ENCODE data around the gene ANKRD17.

The ANKRD17 gene

DNA sequence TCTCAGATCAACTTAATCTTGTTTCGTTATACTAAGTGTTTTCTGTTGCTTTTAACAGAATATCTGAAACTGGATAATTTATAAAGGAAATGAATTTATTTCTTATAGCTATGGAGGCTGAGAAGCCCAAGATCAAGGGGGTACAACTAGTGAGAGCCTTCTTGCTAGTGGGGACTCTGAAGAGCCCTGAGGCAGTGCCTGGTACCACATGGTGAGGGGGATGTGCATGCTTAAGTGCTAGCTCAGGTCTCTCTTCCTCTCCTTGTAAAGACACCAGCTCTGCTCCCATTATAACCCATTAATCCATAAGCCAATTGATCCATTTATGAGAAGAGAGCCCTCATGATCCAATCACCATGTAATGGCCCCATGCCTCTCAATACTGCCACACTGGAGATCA is 207.0 kb downstream of the ANKRD17 start:
- TF ChIP-seq, protein P1, sequence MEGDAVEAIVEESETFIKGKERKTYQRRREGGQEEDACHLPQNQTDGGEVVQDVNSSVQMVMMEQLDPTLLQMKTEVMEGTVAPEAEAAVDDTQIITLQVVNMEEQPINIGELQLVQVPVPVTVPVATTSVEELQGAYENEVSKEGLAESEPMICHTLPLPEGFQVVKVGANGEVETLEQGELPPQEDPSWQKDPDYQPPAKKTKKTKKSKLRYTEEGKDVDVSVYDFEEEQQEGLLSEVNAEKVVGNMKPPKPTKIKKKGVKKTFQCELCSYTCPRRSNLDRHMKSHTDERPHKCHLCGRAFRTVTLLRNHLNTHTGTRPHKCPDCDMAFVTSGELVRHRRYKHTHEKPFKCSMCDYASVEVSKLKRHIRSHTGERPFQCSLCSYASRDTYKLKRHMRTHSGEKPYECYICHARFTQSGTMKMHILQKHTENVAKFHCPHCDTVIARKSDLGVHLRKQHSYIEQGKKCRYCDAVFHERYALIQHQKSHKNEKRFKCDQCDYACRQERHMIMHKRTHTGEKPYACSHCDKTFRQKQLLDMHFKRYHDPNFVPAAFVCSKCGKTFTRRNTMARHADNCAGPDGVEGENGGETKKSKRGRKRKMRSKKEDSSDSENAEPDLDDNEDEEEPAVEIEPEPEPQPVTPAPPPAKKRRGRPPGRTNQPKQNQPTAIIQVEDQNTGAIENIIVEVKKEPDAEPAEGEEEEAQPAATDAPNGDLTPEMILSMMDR (conservative IDR thresholded peaks at IDR 0.05; ENCODE audit: low read depth): no peak
- H3K27ac ChIP-seq: no peak overlapping the region
- CTCF ChIA-PET: no interaction called here
- no peak for DNase-seq (ENCODE audit: low spot score)
- POLR2A ChIA-PET (ENCODE audit: low non-redundant PET): no interaction called here

- POLR2A ChIA-PET (ENCODE audit: low non-redundant PET): no interaction called here
- H3K27ac ChIP-seq: no peak overlapping the region
- no peak for DNase-seq (ENCODE audit: low spot score)
- TF ChIP-seq, protein P1 (conservative IDR thresholded peaks at IDR 0.05; ENCODE audit: low read depth): no peak
- CTCF ChIA-PET: no interaction called here
These were observed 212.7 kb downstream of the ANKRD17 start for GRCh38 chr4:73045879-73046278.

DNA sequence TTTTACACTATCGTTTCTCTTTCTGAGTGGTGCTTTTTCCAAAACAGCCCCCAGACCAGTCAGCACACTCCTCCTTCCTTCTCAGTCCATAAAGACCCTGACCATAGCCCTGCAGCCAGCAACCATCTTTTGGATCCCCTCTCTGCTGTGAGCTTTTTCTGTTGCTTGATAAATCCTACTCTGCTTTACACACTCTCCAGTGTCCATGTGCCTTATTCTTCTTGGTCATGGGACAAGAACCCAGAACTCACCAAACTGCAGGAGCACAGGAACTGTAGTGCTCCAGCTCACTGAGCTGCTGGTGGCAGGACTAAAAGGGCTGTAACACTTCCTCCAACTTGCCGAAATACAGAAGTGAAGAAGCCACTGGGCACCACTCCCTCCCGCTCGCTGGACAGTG is 221.5 kb downstream of the ANKRD17 start:
- POLR2A ChIA-PET (ENCODE audit: low non-redundant PET): no interaction called here
- no peak overlapping the region for H3K27ac ChIP-seq
- DNase-seq (ENCODE audit: low spot score): no peak
- CTCF ChIA-PET: interaction anchor here (0.6 kb wide), 1 partner anchor 34 kb away, joined by 4 read pairs; no protein-coding TSS in a partner anchor
- TF ChIP-seq, protein P1 (conservative IDR thresholded peaks at IDR 0.05; ENCODE audit: low read depth): no peak

- ChIA-PET CTCF (no interaction called here), POLR2A (ENCODE audit: low non-redundant PET) (no interaction called here)
- H3K27ac ChIP-seq: no peak overlapping the region
- TF ChIP-seq, protein P1 (conservative IDR thresholded peaks at IDR 0.05; ENCODE audit: low read depth): no peak
- no peak for DNase-seq (ENCODE audit: low spot score)
These were observed 222.5 kb downstream of the ANKRD17 start for GRCh38 chr4:73036123-73036522.

DNA sequence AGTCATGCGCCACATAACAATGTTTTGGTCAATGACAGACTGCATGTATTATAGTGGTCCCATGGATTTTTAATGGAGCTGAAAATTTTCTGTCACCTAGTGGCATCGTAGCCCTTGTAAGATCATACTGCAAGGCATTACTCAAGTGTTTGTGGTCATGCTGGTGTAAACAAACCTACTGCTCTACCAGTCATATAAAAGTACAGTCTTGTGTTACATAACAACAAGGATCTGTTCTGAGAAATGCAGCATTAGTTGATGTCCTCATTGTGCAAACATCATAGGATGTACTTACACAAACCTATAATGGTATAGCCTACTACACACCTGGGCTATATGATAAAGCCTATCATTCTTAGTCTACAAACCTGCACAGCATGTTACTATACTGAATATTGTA is 223.7 kb downstream of the ANKRD17 start:
- ChIA-PET CTCF (no interaction called here), POLR2A (ENCODE audit: low non-redundant PET) (no interaction called here)
- H3K27ac ChIP-seq: no peak overlapping the region
- TF ChIP-seq, protein P1 (conservative IDR thresholded peaks at IDR 0.05; ENCODE audit: low read depth): no peak
- DNase-seq (ENCODE audit: low spot score): no peak

- no peak overlapping the region for H3K27ac ChIP-seq
- ChIA-PET CTCF (interaction anchor here (0.6 kb wide), 1 partner anchor 1444 kb away, joined by 3 read pairs; no protein-coding TSS in a partner anchor), POLR2A (ENCODE audit: low non-redundant PET) (no interaction called here)
- no peak for DNase-seq (ENCODE audit: low spot score)
- TF ChIP-seq, protein P1 (conservative IDR thresholded peaks at IDR 0.05; ENCODE audit: low read depth): no peak
These were observed 230.0 kb downstream of the ANKRD17 start for GRCh38 chr4:73028621-73029020.
